ENCODE results near the gene SYK. TPM values are rescaled to one million over a fixed set of nuclear protein-coding genes. Genes with fewer than 3 reads are reported as not detected.

Gene SYK
- total RNA-seq, 4 donors from 2014 or later, result 17.9 to 26.2 (median 23.2) TPM

DNA sequence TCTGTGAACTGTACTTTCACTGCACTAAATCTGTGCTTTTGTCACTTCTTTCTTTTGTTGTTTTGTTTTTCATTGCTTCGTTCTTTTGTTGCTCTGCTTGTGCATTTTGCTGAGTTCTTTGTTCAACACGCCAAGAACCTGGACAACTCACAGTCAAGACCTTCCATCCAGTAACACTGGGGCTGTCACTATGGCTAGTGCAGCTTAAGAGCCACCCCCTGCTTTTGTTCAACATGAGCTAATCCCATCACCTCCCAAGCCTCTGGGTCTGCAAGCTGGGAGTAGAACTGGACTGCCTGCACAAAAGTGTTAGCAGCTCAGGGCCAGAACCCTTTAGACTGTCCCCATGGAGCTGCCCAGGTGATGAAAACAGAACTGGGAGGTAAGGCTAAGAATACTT, 143.7 kb downstream of the SYK start:
- WGBS, 2 donors, result 89 to 91% methylated on average over 2 of the region's 2 CpGs
- DNase-seq (ENCODE audit: low spot score in 2 of 2), result no peak
- no peak overlapping the region for H3K4me3 ChIP-seq (ENCODE audit: low read depth, poor library complexity, severe bottlenecking)
- intact Hi-C loops (cut with DNase I; ENCODE audit: low total_unique reads), result no loop called here
- TF ChIP-seq, protein P1, sequence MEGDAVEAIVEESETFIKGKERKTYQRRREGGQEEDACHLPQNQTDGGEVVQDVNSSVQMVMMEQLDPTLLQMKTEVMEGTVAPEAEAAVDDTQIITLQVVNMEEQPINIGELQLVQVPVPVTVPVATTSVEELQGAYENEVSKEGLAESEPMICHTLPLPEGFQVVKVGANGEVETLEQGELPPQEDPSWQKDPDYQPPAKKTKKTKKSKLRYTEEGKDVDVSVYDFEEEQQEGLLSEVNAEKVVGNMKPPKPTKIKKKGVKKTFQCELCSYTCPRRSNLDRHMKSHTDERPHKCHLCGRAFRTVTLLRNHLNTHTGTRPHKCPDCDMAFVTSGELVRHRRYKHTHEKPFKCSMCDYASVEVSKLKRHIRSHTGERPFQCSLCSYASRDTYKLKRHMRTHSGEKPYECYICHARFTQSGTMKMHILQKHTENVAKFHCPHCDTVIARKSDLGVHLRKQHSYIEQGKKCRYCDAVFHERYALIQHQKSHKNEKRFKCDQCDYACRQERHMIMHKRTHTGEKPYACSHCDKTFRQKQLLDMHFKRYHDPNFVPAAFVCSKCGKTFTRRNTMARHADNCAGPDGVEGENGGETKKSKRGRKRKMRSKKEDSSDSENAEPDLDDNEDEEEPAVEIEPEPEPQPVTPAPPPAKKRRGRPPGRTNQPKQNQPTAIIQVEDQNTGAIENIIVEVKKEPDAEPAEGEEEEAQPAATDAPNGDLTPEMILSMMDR (IDR thresholded peaks at IDR 0.05), result no peak
- TF ChIP-seq POLR2A (IDR thresholded peaks at IDR 0.05), result no peak

DNA sequence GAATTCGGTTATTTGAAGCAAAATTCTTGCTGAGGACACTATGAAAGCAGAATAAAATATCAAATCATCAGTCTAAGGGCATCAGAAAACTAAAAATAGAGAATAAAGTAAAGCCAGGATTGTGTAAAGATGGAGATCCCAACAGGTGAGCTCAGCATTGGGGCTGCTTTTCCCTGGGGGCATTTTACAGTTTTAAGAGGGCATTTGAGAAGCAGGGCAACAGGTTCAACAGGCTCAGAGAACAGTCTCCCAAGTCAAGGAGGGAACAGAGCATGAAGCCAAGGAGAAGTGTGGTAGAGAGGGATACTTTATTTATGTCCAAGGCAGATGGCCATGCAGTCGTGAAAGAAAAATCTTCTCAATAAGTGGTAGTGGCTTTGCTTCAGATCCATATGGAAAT, 145.4 kb downstream of the SYK start:
- no peak for DNase-seq (ENCODE audit: low spot score in 2 of 2)
- no peak overlapping the region for H3K4me3 ChIP-seq (ENCODE audit: low read depth, poor library complexity, severe bottlenecking)
- WGBS, 2 donors, result 58 to 59% methylated on average over 2 of the region's 2 CpGs
- intact Hi-C loops (cut with DNase I; ENCODE audit: low total_unique reads), result no loop called here
- TF ChIP-seq POLR2A (IDR thresholded peaks at IDR 0.05), result no peak
- TF ChIP-seq, protein P1 (IDR thresholded peaks at IDR 0.05), result no peak

Other genes starting within 250 kb of the SYK start
- 1 to 10 TPM in 2 of 4 donors, under 1 TPM in 2; 0.42 to 2.1 (median 0.74) TPM for gene DIRAS2, start 159.0 kb upstream of the SYK start, total RNA-seq